HG02610 (cell line): Measurements from ENCODE around the gene RPTOR.

ENCODE experiments used
- ATAC-seq: cut with Tn5 transposase; IDR thresholded peaks from one replicate; pipeline ENCODE4 v1.9.1; 2021; ENCODE audit warnings: mild to moderate bottlenecking, moderate library complexity; ENCODE audit not compliant: unreplicated experiment

Gene RPTOR

DNA sequence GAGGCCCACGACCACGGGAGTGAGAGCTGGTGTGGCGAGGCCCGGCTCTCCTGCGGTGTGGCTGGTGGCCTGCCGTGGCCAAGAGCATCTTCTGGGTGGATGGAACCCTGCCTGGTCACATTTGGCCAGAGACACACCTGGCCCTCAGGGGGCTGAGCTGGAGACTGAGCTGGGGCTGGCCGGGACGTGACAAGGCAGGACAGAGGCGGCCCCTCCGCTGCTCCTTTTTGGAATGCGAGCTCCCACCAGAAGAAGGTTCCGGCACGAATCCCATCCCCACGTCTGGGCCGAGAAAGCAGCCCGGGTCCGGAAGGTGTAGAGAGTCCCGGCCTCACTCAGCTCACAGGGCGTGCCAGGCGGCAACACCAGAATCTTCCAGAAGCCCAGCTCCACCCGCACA, 421.0 kb downstream of the RPTOR start:
- no peak for ATAC-seq

DNA sequence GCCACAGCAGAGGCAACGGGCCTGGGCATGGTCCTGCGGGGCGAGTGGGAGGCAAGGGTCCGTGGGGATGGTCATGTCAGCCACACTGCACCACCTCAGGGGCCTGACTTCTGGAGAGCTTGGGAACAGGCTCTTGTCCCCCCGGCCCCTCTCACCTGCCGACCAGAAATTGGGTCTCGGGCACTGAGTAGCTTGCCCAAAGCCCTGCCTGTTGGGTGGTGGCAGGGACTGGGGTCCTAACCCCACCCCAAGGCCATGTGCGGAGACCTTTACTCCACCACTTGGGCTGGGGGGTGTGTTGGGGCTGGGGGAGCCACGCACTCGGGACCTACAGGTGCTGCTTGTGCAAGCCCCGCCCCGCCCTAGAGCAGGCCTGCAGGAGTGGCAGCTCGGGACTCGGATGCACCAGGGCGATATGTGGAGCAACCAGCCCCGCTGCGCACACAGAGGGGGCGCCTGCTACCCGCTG, 422.8 kb downstream of the RPTOR start:
- ATAC-seq, result no peak

DNA sequence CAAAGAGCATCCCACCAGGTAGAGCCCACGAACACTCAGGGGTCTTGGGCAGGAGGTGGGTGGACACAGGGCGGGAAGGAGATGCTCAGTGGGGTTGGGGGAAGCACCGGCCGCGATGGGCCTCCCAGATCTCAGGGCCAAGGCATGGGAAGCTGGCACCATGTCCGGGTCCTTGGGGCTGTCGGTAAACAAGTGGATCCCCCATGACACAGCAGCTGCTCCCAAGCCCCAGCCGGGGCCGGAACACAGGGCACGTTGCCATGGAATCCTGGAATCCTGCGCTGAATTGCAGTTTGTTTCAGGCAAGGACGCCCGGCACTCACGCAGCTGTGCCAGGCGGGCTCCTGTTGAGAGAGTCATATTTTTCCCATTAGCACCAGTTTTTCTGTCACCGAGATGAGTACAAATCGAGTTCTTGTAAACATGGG, 424.0 kb downstream of the RPTOR start:
- ATAC-seq, result no peak

DNA sequence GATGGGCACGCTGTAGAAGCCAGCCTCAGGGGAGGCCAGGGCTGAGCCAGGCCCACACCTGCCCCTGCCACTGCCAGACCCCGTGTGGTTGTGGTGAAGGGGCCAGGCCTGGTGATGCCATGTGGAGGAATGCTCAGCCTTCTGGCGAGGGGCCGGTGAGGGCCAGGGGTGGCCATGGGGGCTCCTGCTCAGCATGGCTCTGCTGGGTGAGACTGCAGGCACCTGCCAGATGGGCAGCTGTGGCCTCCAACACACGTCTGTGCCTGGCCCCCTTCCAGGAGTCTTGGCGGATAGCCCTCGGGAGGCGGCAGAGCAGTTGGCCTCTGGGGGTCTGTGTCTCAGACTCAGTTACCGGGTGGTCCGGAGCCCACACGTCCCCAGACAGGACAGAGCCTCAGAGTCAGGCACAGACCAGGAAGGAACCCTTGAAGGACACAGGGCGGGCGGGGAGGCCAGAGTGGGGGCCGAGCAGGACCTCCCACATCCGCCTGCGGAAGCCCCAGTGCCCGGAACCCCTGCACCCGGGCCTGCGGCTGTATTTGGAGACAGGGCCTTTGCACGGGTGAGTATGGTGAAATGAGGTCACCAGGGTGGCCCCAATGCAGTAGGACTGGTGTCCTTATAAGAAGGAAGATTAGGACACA, 424.5 kb downstream of the RPTOR start:
- no peak for ATAC-seq

DNA sequence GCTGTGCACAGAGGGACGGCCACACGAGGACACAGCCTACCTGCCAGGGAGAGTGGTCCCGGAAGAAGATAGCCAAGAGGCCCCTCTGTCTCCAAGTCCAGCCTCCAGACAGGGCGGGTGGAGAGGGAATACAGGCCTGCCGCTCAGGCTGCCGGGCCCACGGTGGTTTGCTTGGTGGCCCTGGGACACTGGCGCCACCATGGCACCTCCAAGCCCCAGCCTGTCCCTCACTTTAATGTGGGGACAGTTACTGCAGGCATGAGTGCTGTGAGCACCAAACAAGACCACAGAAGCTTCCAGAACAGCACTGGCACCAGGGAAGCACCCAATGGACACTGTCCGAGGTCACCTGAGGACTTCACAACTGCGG, 425.0 kb downstream of the RPTOR start:
- no peak for ATAC-seq

DNA sequence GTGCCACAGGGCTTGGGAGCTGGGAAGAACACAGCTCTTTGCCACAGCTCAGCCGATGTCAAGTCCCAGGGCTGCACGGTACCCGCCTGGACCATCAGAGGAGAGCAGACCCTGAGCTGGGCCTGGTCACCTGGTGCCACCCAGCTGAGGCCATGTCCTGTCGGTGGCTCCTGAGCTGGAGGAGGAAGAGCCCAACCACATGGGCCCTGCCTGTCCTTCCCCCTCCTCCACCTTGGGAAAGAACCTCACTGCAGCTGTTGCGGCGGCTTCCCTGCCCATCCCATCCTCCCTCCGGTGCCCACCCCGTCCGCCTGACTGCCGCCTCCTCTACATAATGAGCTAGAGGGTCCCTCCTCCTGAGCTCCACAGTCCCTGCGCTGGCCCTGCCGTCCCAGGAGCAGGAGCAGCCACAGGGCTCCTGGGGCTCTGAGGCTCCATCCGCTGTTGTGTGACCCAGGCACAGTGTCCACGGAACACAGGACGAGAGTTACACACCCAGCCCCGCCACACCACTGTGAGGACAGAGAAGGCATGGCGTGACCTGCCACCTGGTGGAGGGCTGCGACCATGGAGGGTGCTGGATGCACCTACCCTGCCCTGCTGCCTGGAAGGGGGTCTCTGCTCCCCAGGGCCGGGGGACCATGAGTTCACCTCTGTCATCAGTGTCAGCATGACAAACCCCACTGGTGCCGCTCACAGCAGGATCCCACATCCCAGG, 425.6 kb downstream of the RPTOR start:
- no peak for ATAC-seq

DNA sequence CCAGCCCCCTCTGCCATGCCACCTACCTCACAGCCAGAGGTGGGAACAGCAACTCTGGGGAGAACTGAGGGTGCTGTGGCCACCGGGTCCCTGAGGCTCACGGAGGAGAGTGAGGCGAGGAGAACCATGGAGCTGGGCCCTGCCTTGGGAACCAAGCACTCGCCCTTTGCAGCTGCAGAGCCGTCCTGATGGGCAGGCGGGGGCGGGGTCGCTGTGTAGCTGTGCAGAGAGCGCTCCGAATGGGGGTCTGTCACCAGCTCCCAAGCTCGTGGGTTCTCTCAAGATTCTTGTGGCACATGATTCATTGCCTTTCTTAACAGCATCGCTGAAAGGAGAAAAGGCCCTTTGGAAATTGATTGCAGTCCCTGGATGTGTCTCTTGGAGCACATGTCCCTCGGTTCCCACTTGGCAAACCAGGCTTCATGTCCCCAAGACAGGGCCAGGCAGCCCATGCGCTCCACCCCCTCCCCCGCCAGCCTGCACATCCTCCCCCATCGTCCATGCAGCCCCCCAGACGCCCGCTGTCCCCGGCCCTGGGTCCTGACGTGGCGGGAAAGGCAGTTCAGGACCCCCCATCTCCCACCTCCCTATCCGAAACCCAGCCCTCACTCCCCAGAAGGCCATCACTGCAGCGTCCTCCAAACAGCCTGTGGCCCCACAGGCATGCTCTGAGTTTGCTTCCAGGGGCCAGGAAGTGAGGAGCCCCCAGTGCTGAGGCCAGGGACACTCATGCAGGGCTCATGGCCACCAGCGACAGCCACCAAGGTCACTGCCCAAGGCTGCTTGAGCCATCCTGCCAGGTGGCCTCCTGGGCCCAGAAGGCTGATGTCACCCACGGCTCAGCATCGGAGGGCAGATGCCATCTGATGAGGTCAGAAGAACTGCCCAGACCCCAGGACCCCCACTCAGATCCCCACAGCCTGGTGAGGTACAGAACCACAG, 426.4 kb downstream of the RPTOR start:
- ATAC-seq, result no peak

DNA sequence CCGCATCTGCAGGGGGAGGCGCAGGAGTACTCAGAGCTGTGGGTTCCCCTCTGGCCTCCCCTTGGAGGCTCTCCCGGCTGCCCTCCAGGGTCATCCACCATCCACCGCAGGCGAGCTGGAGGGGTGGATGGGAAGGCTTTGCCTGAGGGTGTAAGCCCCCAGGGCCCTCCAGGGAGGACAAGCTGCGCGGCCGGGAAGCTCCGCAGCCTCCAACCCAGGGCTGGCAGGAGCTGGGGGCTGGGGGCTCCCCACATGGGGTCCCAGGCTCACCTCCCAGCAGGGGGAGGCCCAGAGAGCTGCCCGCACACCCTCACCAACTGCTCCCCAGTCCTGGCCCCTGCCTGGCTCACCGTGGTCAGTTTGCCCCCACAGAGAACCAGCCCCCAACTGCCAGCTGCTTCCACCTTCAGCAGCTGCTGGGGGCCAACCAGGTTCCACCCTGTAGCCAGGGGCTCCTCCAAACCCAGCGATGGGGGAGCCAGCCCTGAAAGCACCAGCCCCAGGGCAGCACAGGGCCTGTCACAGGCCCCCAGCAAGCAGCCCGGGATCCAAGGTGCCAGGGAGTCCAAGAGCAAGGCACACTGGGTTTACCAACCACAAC, 427.2 kb downstream of the RPTOR start:
- no peak for ATAC-seq

DNA sequence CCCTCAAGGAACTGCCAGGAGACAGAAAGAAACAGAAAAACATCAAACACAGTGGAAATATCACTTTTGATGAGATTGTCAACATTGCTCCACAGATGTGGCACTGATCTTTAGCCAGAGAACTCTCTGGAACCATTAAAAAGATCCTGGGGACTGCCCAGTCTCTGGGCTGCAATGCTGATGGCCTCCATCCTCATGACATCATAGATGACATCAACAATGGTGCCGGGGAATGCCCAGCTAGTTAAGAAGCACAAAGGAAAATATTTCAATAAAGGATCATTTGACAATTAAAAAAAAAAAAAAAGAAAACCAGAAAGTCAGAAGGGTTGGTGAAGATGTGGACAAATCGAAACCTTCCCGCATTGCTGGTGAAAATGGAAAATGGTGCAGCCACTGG, 432.1 kb downstream of the RPTOR start:
- ATAC-seq, result no peak

DNA sequence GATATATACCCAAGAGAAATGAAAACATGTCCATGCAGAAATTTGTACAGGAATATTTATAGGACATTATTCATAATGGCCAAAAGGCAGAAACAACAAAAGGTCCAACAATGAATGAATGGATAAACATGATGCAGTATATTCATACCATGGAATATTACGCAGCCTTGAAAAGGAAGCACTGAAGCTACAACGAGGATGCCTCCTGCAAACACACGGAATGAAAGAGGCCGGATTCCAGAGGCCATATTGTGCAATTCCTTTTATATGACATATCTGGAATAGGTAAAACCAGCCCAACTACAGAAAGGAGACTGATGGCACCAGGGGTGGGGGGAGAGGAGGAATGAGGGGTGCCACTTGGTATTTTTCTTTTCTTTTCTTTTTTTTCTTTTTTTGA, 432.5 kb downstream of the RPTOR start:
- no peak for ATAC-seq

DNA sequence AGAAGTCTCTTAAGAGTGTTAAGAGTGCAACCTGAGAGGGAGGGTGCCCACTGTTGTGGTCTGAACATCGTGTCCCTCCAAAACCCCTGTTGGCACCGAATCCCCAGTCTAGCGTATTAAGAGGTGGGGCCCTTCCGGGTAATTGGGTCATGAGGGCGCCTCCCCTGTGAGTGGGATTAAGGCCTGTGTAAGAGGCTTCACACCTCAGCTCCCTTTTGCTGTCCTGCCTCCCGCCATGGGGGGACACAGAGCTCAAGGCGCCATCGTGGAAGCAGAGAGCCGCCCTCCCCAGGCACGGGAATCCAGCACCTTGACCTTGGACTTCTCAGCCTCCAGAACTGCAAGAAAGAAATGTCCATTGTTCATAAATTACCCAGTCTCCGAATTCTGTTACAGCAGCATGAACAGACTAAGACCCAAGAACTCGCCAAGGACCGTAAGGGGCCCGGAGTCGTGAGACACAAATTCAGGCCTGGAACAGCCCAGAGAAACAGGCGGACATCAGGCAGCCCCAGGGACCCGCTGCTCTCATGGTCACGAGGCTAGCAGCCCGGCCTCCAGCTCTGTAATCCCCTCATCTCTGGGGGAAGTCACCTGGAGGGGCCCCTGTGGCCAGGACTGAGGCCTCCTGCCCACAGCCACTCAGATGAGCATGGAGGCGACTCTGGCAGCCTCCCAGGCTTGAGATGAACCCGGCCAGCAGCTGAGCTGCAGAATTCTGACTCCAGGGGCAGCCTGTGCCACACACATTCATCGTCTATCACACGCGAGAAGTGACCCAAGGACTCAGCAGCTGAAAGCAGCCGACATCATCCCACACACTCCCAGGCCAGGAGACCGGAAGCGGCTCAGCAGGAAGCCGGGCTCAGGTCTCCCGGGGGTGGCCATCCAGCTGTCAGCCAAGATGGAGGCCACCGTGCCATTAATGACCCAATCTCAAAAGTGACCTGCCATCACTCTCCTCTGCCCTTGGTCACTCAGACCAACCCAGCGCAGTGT, 434.2 kb downstream of the RPTOR start:
- no peak for ATAC-seq

DNA sequence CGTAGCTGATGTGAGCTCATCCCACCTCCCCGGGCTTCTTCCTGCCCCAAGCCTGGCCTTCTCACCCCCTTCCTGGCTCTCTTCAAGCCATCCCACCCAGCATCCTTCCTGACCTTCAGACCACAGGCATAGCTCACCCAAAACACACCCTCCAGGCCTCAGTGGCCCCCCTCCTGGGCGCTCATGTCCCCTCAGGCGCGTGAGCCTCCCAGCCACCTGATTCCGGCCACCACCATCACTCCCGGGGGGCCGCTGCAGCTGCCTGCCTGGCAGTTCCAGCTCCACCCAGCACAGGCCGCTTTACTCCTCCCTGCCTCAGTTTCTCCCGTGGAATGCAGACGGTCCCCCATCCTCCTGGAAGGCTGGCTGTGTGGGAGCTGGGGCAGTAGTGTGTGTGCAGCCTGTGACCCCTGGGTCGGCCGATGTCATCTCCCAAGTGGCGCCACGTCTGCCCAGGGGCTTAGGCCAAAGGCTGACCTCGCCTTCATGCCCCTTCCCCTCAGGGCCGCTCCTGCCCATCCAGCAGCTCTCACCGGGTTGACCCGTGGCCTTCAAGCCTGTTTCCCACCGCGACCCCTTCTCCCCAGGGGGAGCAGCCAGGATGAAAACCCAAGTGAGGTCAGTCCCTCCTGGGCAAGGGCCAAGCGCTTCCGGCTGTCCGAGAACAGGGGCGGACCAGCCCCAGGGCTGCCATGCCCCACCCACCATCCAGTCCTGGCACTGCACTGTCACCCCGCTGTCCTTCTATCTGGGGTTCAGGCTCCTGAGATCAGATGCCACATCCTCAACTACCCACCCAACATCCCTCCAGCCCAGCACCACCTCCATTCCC, 435.1 kb downstream of the RPTOR start:
- no peak for ATAC-seq

DNA sequence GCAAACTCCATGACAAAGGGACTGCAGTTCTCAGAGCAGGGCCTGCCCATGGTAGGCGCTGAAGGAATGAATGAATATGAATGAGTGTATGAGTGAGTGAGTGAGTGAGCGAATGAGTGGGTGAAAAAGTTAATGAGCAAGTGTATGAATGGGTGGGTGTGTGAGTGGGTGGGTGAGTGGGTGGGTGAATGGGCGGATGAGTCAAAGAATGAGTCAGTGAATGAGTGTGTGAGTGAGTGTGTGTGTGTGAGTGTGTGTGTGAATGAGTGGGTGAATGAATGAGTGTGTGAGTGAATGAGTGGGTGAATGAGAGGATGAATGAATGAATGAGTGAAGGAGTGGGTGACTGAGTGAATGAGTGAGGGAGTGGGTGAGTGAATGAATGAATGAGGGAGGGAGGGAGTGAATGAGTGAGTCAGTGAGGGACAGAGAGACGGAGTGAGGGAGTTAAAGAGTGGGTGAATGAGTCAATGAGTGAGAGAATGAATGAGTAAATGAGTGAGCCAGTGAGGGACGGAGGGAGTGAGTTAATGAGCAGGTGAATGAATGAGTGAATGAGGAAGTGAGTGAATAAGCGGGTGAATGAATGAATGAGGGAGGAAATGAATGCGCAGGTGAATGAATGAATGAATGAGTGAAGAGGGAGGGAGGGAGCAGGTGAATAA, 435.9 kb downstream of the RPTOR start:
- no peak for ATAC-seq

DNA sequence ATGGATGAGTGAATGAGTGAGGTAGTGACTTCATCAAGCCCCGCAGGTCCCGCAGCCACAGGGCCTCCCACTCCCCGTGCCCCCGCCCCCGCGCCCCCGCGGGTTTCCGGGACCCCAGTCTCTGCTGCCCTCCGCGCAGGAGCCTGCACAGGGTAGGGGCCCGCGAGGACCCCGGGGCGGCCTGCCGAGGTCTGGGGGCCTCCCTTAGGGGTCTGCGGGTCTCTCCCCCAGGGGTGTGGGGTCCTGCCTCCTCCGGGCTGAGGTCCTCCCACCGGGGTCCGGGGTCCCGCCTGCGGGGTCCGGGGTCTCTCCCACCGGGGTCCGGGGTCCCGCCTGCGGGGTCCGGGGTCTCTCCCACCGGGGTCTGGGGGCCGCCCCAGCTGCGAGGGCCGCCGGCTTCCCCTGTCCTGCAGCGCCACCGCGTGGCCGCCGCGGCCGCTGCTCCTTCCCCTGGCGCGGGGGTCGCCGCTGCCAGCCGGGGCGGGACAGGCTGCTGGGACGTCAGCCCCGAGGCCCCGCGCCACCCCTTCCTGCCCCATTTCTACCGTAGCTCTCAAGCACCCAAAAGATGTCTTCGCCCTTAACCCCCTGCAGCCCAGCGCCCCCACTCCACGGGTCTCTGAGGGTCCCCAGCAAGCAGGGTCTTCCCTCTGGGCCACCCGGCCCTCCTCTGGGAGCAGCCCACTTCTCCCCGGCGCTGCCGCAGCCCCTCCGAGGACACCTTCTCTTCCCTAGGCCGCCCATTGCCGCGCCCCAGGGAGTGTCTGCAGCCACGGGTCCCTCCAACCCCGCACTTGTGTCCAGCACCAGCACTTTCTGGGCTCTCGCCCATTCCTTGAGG, 436.6 kb downstream of the RPTOR start:
- no peak for ATAC-seq

DNA sequence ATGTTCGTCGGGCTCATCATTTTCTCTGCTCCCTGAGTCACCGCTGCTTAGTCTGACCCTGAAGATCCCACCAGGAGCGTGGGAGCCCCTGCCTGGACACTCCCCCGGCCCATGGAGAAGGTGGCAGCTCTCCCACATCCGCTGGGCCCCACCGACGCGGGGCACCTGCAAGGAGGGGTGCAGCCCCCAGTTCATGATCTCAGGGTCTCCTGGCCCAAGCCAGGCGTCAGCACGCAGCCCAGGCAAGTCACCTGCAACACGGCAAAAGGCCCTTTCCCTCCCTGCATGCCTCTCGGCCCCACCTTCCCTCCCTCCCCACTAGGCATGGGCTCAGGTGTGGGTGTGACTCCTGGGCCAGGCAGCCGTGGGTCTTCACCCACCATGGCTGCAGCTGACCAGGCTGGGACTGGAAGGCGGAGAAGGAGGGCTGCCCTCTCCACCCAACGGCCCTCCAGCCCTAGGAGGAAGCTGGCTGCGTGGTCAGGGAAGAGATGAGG, 437.3 kb downstream of the RPTOR start:
- ATAC-seq, result no peak

DNA sequence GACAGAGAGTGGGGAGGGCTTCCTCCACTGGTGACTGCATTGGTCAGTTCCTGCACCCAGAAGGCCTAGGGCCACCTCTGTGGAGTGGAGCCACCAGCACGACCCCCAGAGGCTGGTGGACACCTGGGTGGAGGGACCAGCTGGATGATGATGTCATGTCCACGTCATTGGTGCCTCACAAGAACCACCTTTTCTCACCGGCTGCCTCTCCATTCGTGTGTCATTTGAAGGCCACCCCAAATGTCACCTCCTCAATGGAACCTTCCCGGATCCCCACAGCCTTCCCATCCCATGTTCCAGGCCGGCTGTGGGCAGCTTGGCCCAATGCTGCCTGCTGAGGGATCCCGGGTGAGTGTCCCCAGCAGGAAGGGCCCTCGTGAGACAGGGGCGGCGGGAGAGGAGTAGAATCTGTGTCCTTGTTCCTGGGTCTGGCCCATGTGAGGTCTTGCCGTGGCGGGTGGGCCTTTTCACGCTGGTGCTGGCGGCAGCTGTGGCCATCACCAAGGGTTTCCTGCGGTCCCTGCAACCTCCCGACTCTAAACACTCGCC, 437.9 kb downstream of the RPTOR start:
- ATAC-seq, result no peak

DNA sequence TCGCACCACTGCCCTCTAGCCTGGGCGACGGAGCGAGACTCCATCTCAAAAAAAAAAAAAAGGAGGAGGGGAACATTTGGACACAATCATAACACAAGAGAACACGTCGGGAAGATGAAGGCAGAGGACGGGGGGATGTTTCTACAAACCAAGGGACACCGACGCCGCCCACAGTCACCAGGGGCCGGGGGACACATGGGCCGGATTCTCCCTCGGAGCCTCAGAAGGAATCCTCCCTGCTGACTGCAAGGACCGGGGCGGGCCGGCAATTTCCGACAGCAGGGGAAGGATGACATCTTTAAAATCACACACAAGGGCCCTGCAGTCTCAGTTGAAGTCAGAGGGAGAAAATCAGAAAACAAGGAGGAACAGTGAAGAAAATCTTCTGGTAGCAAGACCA, 438.9 kb downstream of the RPTOR start:
- ATAC-seq, result no peak
